Stimulated activated CD4-positive, alpha-beta T cell treated with anti-CD3 and anti-CD28 coated beads, Interleukin-4, amount 100 ng/mL, for 48 hours (primary cell): ENCODE results near the gene KRT8.
A peak's percentile ranks its signal among the peaks of the same experiment; 100 is the strongest.
"Not testable (repeated sequence)": the region's sequence is repeated elsewhere in the genome, so short reads cannot be mapped to it uniquely, and the experiment has no call there.

Source experiments
- DNase-seq, 2 donors: peaks; one replicate each; pipeline ENCODE4 v3.0.0-alpha.2; 2020; ENCODE audit warnings: low read depth in 2 of 2

The KRT8 gene

DNA sequence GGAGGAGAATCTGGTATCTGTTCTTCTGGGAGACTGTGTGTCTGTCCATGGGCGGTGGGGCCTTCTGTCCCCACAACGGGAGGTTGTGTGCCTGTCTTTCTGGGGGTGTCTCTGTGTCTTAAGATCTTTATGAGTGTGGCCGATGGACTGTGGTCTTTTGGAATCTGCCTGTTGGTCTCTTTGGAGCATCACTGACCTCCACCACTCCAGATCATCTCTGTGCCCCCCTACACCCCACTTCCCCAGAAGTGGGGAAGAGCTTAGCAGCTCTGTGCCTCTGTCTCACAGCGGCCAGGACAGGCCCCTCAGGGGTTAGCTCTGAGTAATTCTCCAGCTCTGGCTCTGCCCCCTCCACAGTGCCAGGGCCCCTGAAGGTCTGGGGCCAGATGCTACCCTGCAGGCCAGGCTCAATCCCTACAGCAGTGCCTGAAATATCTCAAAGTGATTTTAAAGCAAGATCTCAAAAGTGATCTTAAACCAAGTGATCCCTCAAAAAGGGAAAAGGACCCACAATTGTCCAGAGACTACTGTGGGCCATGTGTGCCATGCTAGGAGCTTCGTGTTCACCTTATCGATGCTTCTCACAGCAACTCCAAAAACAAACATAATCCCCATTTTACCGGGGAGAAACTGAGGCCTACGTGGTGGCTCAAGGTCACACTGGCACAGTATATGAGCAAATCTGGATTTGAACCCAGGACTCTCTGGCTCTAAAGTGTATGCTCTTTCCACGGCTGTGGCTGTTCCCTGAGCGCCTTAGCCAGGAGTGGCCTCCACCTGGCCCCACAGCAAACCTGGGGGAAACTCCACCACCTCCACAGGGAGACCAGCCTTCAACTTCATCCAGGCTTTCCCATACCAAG, 30.1 kb downstream of the KRT8 start:
- DNase-seq = no peak

DNA sequence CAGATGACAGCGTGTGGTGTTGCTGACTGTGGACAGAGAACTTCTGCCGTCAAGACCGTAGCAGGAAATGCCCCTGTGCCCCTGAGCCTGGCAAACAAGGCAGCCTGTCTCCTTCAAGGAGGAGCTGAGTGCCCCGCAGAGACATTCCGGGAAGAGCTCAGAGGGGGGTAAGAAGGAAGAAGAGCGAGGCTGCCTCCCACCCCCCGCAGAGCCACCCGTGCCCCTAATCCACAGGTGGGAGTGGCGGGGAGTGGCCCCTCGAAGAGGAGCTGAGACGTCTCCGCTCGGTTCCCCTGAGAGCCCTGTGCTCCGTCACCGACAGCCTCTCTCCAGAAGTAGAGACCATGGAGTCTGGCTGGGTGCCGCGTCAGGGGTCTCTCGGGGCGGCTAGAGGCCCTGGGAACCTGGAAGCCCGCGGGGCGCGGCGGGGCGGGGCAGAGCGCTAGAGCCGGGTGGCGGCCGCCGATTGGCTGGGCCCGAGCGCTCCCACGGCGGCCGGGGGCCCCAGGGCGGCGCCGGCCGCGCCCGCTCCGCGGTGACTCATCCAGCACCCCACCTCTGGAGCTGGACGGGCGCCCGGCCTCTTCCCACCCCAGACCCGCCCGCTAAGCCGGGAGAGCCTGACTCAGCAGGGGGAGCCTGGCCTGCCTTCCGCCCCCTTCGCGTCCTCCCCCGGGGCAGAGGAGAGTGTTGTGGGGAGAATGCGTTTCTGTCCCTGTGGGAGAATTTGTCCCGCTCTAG, 30.9 kb downstream of the KRT8 start:
- DNase-seq = peak; percentile 24 to 41

GRCh38 chr12:52873513-52873831, 31.4 kb downstream of the KRT8 start:
- DNase-seq = no peak

DNA sequence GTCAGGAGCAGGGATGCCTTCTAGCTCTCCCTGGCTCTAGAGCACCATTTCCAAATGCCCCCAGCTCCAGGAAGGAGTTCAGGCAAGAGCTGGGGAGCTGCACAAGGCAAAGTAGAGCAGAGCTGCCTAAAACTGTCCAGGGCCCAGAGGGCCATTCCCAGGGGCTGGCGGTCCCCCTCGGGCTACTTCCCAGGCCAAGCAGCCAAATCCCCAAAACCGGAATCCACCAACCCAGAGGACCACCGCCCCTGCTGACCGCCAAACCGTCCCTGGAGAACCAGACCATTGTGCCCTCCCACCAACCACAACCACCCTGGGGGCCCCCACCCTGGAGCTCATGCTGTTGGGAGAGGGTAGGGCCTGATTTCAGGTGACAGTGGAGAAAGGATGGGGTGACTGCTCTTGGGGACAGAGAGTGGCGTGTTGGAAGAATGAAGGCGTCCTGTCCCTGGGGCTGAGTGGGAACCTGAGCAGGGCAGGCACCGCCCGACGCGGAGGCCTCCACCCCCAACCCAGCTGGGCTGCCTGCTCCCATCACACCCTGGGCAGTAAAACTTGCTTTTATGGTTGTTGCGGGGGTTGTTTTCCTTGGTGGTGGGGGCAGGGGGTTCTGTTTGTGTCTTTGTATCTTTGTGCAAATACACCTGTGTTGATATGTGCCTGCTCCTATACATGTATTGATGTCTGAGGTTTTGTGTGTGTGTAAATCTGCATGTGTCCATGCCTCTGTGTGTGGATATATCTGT, 32.1 kb downstream of the KRT8 start:
- DNase-seq = no peak

GRCh38 chr12:52871291-52872039, 33.4 kb downstream of the KRT8 start:
- DNase-seq = no peak

DNA sequence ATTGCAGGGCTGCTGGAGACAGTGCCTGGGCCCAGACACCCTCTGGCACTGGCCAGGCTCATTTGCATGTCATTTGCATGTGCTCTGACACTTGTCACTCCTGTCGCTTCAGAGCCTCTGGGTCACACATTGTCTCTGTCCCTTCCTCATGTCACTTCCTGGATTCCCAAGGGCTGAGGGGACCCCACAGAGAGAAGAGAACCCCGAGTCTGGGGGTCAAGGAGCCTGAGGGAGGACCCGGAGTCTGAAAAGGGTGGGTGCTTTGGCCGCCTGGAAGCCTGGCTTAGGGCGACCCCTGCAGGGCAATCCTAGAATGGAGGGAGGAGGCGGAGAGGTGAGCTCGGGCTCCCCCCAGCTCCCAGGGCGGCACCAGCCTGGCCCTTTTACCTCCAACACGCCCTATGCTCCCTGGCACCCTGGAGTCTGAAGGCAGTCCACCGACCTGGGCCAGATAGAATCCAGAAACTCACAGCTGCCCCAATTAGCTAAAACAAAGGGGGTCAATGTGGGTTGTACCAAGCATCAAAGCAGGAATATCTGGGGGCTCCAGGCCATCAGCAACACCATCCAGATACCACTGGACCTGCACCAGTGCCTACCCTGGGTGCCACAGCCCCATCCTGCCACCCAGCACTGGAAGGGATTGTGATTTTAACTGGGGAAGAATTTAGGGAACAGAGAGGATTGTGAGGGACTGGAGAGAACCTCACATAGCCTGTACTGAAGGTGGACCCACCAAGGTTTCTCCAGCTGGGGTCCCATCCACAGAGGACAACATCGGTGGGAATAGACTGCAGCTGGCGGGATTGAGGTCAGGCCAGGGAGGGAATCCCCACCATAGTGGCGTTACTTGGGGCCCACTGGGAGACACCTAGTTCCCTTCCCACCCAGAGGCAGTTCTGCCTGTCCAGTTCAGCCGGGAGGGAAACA, 34.2 kb downstream of the KRT8 start:
- DNase-seq = peak; percentile 62 to 80

DNA sequence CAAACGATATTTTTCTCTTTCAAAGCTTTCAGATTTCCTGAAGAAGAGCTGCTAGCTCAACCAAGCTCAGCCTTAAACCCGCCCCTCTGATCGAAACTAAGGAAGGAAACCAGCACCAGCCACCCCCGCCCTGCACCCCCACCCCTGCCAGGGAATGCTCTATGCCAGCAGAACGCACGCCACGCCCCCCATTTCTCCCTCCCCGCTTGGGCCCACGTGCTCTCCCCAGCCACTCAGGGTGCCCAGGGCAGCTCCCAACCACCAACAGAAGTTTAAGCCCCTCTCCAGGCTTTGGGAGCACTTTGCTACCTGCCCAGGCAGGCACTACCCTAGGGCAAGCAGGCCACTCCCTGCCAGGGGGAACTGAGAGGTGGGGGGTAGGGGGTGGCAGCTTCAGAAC, 37.2 kb downstream of the KRT8 start:
- no peak for DNase-seq

- no peak for DNase-seq
These were observed 37.7 kb downstream of the KRT8 start for GRCh38 chr12:52867152-52867551.

DNA sequence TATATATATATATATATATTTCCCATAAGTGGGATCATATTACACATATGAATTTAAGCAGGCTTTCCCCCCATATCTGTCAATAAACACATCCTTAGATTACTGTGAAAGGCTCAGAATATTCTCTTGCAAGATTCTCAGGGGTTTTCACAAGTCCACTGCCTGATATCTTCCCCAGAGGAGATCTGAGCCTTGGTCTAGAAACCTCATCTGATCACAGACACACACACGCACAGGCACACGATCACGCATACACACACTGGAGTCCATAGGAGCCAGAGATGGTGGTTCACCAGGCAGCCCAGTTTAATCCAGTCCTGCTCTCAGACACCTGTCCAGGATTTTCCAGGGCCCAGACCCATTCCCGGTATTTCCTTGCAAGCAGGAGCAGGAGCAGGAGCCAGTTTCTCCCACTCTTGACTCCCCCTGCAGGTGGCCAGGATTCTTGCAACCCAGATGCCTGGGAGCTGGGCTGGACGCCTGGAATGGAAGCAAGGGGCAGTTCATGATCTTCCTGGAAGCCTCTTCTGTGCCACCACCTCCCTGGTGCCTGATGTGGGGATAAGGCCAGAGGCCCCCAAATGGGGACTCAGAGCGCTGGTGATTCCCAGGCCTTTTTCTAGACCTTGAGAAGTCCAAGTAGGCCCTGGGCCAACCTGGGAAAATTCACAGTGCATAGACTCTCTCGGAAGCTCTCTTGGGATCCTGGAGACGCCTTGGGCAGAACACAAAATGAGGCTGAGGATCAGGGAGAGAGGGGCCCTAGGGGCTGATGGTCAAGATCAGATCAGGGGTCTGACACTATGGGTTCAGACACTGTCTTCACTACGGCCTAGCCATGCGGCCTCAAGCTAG, 39.6 kb downstream of the KRT8 start:
- no peak for DNase-seq

GRCh38 chr12:52862023-52862422, 42.9 kb downstream of the KRT8 start:
- no peak for DNase-seq

GRCh38 chr12:52861511-52861910, 43.4 kb downstream of the KRT8 start:
- DNase-seq = no peak

- no peak for DNase-seq
These were observed 44.6 kb downstream of the KRT8 start for GRCh38 chr12:52860102-52860823.

GRCh38 chr12:52857500-52857899, 47.4 kb downstream of the KRT8 start:
- DNase-seq = no peak

DNA sequence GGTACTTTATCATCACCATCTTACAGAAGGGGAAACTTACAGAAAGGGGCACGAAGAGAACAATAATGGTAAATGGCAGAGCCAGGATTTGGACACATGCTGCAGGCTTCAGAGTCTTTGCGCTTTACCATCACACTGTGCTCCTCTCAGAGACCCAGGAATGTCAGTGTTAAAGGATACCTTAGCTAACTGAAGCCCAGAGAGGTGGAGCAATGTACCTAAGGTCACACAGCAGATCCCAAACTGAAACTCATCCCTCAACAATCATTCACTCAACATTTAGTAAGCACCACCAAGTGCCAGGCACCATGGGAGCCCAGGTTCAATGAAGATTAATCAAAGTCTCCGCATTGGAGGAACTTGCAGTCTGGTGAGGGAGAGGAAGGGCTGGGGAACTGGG, 48.1 kb downstream of the KRT8 start:
- no peak for DNase-seq

DNA sequence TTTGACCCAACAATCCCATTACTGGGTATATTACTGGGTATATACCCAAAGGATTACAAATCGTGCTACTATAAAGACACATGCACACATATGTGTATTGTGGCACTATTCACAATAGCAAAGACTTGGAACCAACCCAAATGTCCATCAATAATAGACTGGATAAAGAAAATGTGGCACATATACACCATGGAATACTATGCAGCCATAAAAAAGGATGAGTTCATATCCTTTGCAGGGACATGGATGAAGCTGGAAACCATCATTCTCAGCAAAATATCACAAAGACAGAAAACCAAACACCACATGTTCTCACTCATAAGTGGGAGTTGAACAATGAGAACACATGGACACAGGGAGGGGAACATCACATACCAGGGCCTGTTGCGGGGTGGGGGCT, 48.8 kb downstream of the KRT8 start:
- DNase-seq = not testable (repeated sequence)

DNA sequence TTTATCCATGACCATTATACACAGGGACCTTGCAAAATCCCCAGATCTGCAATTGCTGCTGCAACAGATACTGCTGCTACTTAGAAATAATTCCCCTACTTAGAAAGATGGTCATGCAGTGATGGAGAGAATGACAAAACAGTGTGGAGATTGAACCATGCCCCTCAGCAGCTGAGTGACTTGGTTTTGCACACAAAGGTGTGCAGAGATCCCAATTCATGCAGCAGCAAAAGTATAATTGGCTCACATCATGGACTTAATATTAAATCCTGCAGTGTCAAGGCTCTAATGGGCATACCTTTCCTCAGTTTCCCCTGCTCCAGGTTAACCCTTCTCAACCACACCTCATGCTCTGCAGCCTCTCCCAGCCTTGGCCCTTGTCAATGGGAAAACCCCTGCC, 53.1 kb downstream of the KRT8 start:
- no peak for DNase-seq

DNA sequence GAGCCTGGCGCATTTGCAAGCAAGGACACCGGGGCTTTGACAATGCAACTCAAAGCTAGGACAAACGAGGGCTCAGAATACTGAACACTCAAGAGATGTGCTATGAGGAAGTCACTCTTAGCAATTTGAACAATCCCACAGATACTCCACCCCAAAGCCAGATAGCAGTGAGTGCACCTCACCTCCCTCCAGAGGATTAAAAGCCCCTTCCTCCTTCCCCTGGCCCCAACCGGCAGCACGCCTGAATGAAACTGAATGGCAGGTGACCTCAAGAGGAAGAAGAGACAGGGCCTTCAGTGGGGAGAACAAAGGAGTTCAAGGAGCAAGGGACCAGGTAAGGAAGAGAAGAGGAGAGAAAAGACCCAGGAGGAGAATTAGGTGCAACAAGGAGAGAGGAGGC, 54.2 kb downstream of the KRT8 start:
- no peak for DNase-seq

DNA sequence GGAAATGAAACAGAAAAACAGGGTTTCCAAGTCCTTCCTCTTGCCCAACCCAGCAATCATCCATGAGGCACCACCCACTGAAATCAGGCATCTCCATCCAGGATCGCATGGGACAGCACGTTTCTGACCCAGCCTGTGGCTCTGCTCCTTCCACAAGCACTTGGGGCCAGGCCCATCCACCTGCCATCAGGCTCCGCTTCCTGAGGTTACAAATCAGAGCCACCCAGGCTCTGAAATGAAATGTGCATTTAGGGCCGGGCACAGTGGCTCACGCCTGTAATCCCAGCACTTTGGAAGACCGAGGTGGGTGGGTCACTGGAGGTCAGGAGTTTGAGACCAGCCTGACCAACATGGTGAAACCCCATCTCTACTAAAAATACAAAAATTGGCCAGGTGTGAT, 55.4 kb downstream of the KRT8 start:
- no peak for DNase-seq

GRCh38 chr12:52848661-52849255, 56.1 kb downstream of the KRT8 start, which contains the start of gene KRT78:
Gene KRT78 (minus strand): TSS chr12:52848994. CDS start chr12:52848930, 64 bp downstream.
- DNase-seq = no peak
